HG03196 (cell line): ENCODE data around the gene AKR7A3.
"Not testable (repeated sequence)": the region's sequence is repeated elsewhere in the genome, so short reads cannot be mapped to it uniquely, and the experiment has no call there.

ENCODE experiments used
- ATAC-seq: cut with Tn5 transposase; IDR thresholded peaks from one replicate; pipeline ENCODE4 v1.9.1; 2021; ENCODE audit not compliant: unreplicated experiment

The AKR7A3 gene

GRCh38 chr1:19294638-19295037 lies 6.1 kb upstream of the AKR7A3 start:
- no peak for ATAC-seq

GRCh38 chr1:19289244-19289643 lies 674 bp upstream of the AKR7A3 start:
- no peak for ATAC-seq

- no peak for ATAC-seq
Observed at GRCh38 chr1:19287436-19288185, 959 bp downstream of the AKR7A3 start.

GRCh38 chr1:19285807-19286206 lies 2.8 kb downstream of the AKR7A3 start:
- not testable (repeated sequence) for ATAC-seq

- ATAC-seq = not testable (repeated sequence)
Observed at GRCh38 chr1:19285366-19285765, 3.2 kb downstream of the AKR7A3 start.

- ATAC-seq = no peak
Observed at GRCh38 chr1:19284881-19285280, 3.7 kb downstream of the AKR7A3 start.

GRCh38 chr1:19283891-19284290 lies 4.7 kb downstream of the AKR7A3 start:
- no peak for ATAC-seq

- no peak for ATAC-seq
Observed at GRCh38 chr1:19274636-19275035, 13.9 kb downstream of the AKR7A3 start.

GRCh38 chr1:19273844-19274531 lies 14.6 kb downstream of the AKR7A3 start:
- not testable (repeated sequence) for ATAC-seq

GRCh38 chr1:19273106-19273843 lies 15.3 kb downstream of the AKR7A3 start:
- no peak for ATAC-seq

GRCh38 chr1:19272064-19272463 lies 16.5 kb downstream of the AKR7A3 start:
- ATAC-seq = no peak

- ATAC-seq = not testable (repeated sequence)
Observed at GRCh38 chr1:19270343-19270730, 18.2 kb downstream of the AKR7A3 start.

GRCh38 chr1:19269427-19270342 lies 18.9 kb downstream of the AKR7A3 start:
- ATAC-seq = not testable (repeated sequence)

- ATAC-seq = no peak
Observed at GRCh38 chr1:19268445-19268844, 20.1 kb downstream of the AKR7A3 start.

- no peak for ATAC-seq
Observed at GRCh38 chr1:19262744-19263143, 25.8 kb downstream of the AKR7A3 start.

GRCh38 chr1:19262047-19262446 lies 26.5 kb downstream of the AKR7A3 start:
- ATAC-seq = no peak

- no peak for ATAC-seq
Observed at GRCh38 chr1:19260211-19261138, 28.1 kb downstream of the AKR7A3 start.

- no peak for ATAC-seq
Observed at GRCh38 chr1:19258353-19258752, 30.2 kb downstream of the AKR7A3 start.

GRCh38 chr1:19257178-19257914 lies 31.2 kb downstream of the AKR7A3 start:
- no peak for ATAC-seq
